ENCODE data around the gene PFDN6.

GRCh38 chr6:33273129-33273923 is 16.1 kb upstream of the PFDN6 start:
- TF ChIP-seq CTCF (conservative IDR thresholded peaks at IDR 0.05 in 1 of 2, IDR thresholded peaks at IDR 0.05 in 1 of 2; ENCODE audit: extremely low read depth in 1 of 2, insufficient read depth in 1 of 2, low read depth in 1 of 2, low read length in 2 of 2) (no peak), EZH2 (IDR thresholded peaks at IDR 0.05; ENCODE audit: borderline replicate concordance, low read length) (no peak)
